H9 (cell line): ENCODE data around the gene HOXD4. TPM values are rescaled to one million over a fixed set of nuclear protein-coding genes. Genes with fewer than 3 reads are reported as not detected.

ENCODE experiments used
- DNase-seq: peaks from one replicate; pipeline ENCODE4 v3.0.0-alpha.2; 2017
- H2AFZ ChIP-seq: one replicate; pipeline ENCODE4 v1.6.1; 2013; ENCODE audit warnings: mild to moderate bottlenecking, low read length, control low read depth, moderate library complexity
- H2AK5ac ChIP-seq: 2 replicates; pipeline ENCODE4 v1.6.1; 2013; ENCODE audit warnings: low read length, control low read depth, mixed read lengths; ENCODE audit not compliant: insufficient read length
- H2BK120ac ChIP-seq: one replicate; pipeline ENCODE4 v1.6.1; 2013; ENCODE audit warnings: low read depth, mild to moderate bottlenecking, low read length, control low read depth, inconsistent platforms; ENCODE audit not compliant: poor library complexity, severe bottlenecking
- H2BK12ac ChIP-seq: 2 replicates; pipeline ENCODE4 v1.6.1; 2013; ENCODE audit warnings: low read length, control low read depth, mixed read lengths, low read depth; ENCODE audit not compliant: insufficient read length
- H2BK15ac ChIP-seq: 2 replicates; pipeline ENCODE4 v1.6.1; 2013; ENCODE audit warnings: low read depth, low read length, control low read depth
- H2BK20ac ChIP-seq: one replicate; pipeline ENCODE4 v1.6.1; 2013; ENCODE audit warnings: low read depth, mild to moderate bottlenecking, low read length, control low read depth, inconsistent platforms; ENCODE audit not compliant: poor library complexity, severe bottlenecking
- H2BK5ac ChIP-seq: 2 replicates; pipeline ENCODE4 v1.6.1; 2013; ENCODE audit warnings: low read length, control low read depth, mixed read lengths; ENCODE audit not compliant: insufficient read length
- H3K14ac ChIP-seq: 2 replicates; pipeline ENCODE4 v1.6.1; 2013; ENCODE audit warnings: low read length, control low read depth; ENCODE audit not compliant: insufficient read depth
- H3K18ac ChIP-seq: 2 replicates; pipeline ENCODE4 v1.6.1; 2013; ENCODE audit warnings: low read depth, mild to moderate bottlenecking, mixed read lengths, low read length, control low read depth; ENCODE audit not compliant: insufficient read length
- H3K23ac ChIP-seq: 2 replicates; pipeline ENCODE4 v1.6.1; 2013; ENCODE audit warnings: low read length, control low read depth, mixed read lengths, low read depth; ENCODE audit not compliant: insufficient read length
- H3K23me2 ChIP-seq: 2 replicates; pipeline ENCODE4 v1.6.1; 2013; ENCODE audit warnings: low read depth, mild to moderate bottlenecking, mixed read lengths, low read length, control low read depth; ENCODE audit not compliant: insufficient read length, poor library complexity, severe bottlenecking
- H3K27ac ChIP-seq: 2 replicates; pipeline ENCODE4 v1.5.1; 2013; ENCODE audit warnings: low read length, control low read depth, mixed read lengths, low read depth; ENCODE audit not compliant: insufficient read length
- H3K27me3 ChIP-seq: 2 replicates; pipeline ENCODE4 v1.6.1; 2013; ENCODE audit warnings: low read length, control low read depth, inconsistent platforms; ENCODE audit not compliant: insufficient read depth
- H3K4ac ChIP-seq: 2 replicates; pipeline ENCODE4 v1.6.1; 2013; ENCODE audit warnings: low read depth, mild to moderate bottlenecking, control low read depth, inconsistent platforms, low read length, moderate library complexity
- H3K4me1 ChIP-seq: 2 replicates; pipeline ENCODE4 v1.6.1; 2013; ENCODE audit warnings: low read length, control low read depth, inconsistent platforms; ENCODE audit not compliant: insufficient read depth
- H3K4me2 ChIP-seq: 2 replicates; pipeline ENCODE4 v1.6.1; 2013; ENCODE audit warnings: low read length, control low read depth, mixed read lengths; ENCODE audit not compliant: insufficient read length, insufficient read depth
- H3K56ac ChIP-seq: 2 replicates; pipeline ENCODE4 v1.6.1; 2013; ENCODE audit warnings: low read depth, mild to moderate bottlenecking, mixed read lengths, low read length, control low read depth; ENCODE audit not compliant: insufficient read length
- H3K79me1 ChIP-seq: 2 replicates; pipeline ENCODE4 v1.6.1; 2013; ENCODE audit warnings: low read depth, mild to moderate bottlenecking, moderate library complexity, low read length, control low read depth, inconsistent platforms; ENCODE audit not compliant: insufficient read depth, poor library complexity, severe bottlenecking
- H3K79me2 ChIP-seq: 2 replicates; pipeline ENCODE4 v1.6.1; 2013; ENCODE audit warnings: low read length, control low read depth, inconsistent platforms; ENCODE audit not compliant: insufficient read depth
- H3K9ac ChIP-seq: 2 replicates; pipeline ENCODE4 v1.6.1; 2013; ENCODE audit warnings: low read length, control low read depth, mixed read lengths; ENCODE audit not compliant: insufficient read length; ENCODE audit errors: extremely low read depth
- H3K9me3 ChIP-seq: one replicate; pipeline ENCODE4 v1.6.1; 2013; ENCODE audit warnings: low read depth, low read length, inconsistent platforms; ENCODE audit not compliant: control insufficient read depth
- H3T11ph ChIP-seq: one replicate; pipeline ENCODE4 v1.6.1; 2013; ENCODE audit warnings: mild to moderate bottlenecking, low read length, control low read depth, inconsistent platforms
- H4K20me1 ChIP-seq: one replicate; pipeline ENCODE4 v1.6.1; 2013; ENCODE audit not compliant: control insufficient read depth, insufficient read length, insufficient read depth
- H4K5ac ChIP-seq: 2 replicates; pipeline ENCODE4 v1.6.1; 2013; ENCODE audit warnings: low read depth, mild to moderate bottlenecking, mixed read lengths, low read length, control low read depth; ENCODE audit not compliant: insufficient read length
- H4K8ac ChIP-seq: replicated peaks from 2 replicates; pipeline ENCODE4 v1.6.1; 2013; ENCODE audit warnings: low read length, control low read depth, mixed read lengths, low read depth; ENCODE audit not compliant: insufficient read length
- H4K91ac ChIP-seq: 2 replicates; pipeline ENCODE4 v1.6.1; 2013; ENCODE audit warnings: low read depth, mild to moderate bottlenecking, moderate library complexity, mixed read lengths, low read length, control low read depth; ENCODE audit not compliant: insufficient read length
- H3K27ac Mint-ChIP-seq, 3 experiments: 2 replicates in 2 of 3; 3 replicates in 1 of 3; pipeline ENCODE4 v1.8.0; 2020 to 2021; ENCODE audit warnings: mixed read lengths in 3 of 3, mild to moderate bottlenecking in 1 of 3, moderate library complexity in 1 of 3
- H3K27me3 Mint-ChIP-seq: 2 replicates; pipeline ENCODE4 v1.8.0; 2021; ENCODE audit warnings: low read depth, mild to moderate bottlenecking, moderate library complexity, mixed read lengths
- H3K36me3 Mint-ChIP-seq, 3 experiments: 2 replicates in 2 of 3; 3 replicates in 1 of 3; pipeline ENCODE4 v1.8.0; 2020 to 2021; ENCODE audit warnings: low read depth in 3 of 3, mixed read lengths in 3 of 3; ENCODE audit not compliant: insufficient read depth in 1 of 3
- H3K4me1 Mint-ChIP-seq, 2 experiments: 2 replicates each; pipeline ENCODE4 v1.8.0; 2020; ENCODE audit warnings: mixed read lengths in 2 of 2
- H3K4me3 Mint-ChIP-seq, 2 experiments: 2 replicates in 1 of 2; 3 replicates in 1 of 2; pipeline ENCODE4 v1.8.0; 2020 to 2021; ENCODE audit warnings: mild to moderate bottlenecking in 2 of 2, mixed read lengths in 2 of 2, moderate library complexity in 1 of 2
- H3K9me3 Mint-ChIP-seq, 2 experiments: 2 replicates in 1 of 2; 3 replicates in 1 of 2; pipeline ENCODE4 v1.8.0; 2020; ENCODE audit warnings: mild to moderate bottlenecking in 2 of 2, mixed read lengths in 2 of 2, moderate library complexity in 1 of 2
- whole genome bisulfite sequencing: extraction: QIAGEN DNeasy Blood & Tissue Kit; methylation state at CpG from one replicate; pipeline ENCODE4 v1.1.7; 2013; ENCODE audit warnings: missing lambda C conversion rate, low lambda C conversion rate, mixed read lengths; ENCODE audit not compliant: insufficient read length; ENCODE audit errors: extremely low coverage; 5-methylcytosine and 5-hydroxymethylcytosine counted together
- total RNA-seq: library from RNA; stranded (reverse); gene quantifications from 2 replicates; pipeline ENCODE4 v1.2.1, GENCODE V29; 2021
- TF ChIP-seq, protein P1 (sequence below): fragments of 200-600 bp; sonication (generic); conservative IDR thresholded peaks from 3 replicates; pipeline ENCODE4 v1.8.0; 2021; ENCODE audit warnings: antibody characterized with exemption, mild to moderate bottlenecking

Gene HOXD4
- total RNA-seq, 1 experiment from 2014 or later, result not detected

DNA sequence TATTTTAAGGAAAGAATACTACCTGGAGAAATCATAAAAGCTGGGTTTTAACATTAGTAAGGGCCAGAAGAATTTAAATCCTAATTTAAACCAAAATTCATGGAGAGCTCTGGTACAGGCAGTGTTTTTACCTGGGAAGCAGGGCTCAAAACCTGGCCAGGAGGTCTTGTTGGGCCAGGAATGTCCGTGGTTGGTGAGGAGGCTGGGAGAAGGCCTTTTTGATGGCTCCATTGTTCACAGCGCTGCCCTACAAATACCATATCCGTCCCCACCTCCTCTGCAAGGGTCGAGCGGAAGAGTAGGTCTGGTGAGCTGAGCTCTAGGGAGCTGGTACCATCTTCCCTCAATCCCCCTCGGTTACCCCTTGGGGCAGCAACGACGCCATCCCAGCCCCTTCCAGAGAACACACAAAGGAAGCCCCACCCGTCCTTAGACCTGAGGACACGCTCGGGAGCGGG is 26.3 kb downstream of the HOXD4 start:
- Mint-ChIP-seq H3K36me3 (peaks cover 0 to 6% (median 0%) of the 10 kb centered on the region in 3 experiments; a peak in 2 of 7 replicates), H3K9me3 (peaks cover 3 to 16% of the 10 kb centered on the region in 2 experiments; a peak in 4 of 5 replicates), H3K4me1 (peaks cover 32 to 39% of the 10 kb centered on the region in 2 experiments), H3K4me3 (peak overlapping the region; percentile 56 to 76), H3K27ac (no peak overlapping the region), H3K27me3 (peaks cover 100% of the 10 kb centered on the region)
- Histone ChIP-seq H3K9me3 (no peaks in the 10 kb centered on the region), H3K23me2 (no peaks in the 10 kb centered on the region), H3K4ac (no peak overlapping the region), H4K91ac (no peak overlapping the region), H3K9ac (no peak overlapping the region), H2BK15ac (no peak overlapping the region), H2BK20ac (no peak overlapping the region), H3T11ph (no peak overlapping the region), H3K27me3 (peaks cover 95% of the 10 kb centered on the region), H3K4me1 (no peaks in the 10 kb centered on the region), H2BK12ac (no peak overlapping the region), H3K4me2 (peak overlapping the region; percentile 55), H4K5ac (no peak overlapping the region), H3K79me1 (no peaks in the 10 kb centered on the region), H3K18ac (no peak overlapping the region), H2AFZ (no peak overlapping the region), H3K14ac (no peak overlapping the region), H2AK5ac (no peak overlapping the region), H2BK5ac (no peak overlapping the region), H4K8ac (no peak overlapping the region), H3K27ac (no peak overlapping the region), H4K20me1 (no peaks in the 10 kb centered on the region), H3K56ac (no peak overlapping the region), H3K23ac (no peak overlapping the region), H2BK120ac (no peak overlapping the region), H3K79me2 (no peaks in the 10 kb centered on the region)
- TF ChIP-seq, protein P1, sequence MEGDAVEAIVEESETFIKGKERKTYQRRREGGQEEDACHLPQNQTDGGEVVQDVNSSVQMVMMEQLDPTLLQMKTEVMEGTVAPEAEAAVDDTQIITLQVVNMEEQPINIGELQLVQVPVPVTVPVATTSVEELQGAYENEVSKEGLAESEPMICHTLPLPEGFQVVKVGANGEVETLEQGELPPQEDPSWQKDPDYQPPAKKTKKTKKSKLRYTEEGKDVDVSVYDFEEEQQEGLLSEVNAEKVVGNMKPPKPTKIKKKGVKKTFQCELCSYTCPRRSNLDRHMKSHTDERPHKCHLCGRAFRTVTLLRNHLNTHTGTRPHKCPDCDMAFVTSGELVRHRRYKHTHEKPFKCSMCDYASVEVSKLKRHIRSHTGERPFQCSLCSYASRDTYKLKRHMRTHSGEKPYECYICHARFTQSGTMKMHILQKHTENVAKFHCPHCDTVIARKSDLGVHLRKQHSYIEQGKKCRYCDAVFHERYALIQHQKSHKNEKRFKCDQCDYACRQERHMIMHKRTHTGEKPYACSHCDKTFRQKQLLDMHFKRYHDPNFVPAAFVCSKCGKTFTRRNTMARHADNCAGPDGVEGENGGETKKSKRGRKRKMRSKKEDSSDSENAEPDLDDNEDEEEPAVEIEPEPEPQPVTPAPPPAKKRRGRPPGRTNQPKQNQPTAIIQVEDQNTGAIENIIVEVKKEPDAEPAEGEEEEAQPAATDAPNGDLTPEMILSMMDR, result no peak
- no CpG with 5 or more reads among the region's 12 CpGs for WGBS
- peak; percentile 67 for DNase-seq
